AG20443 (cell line): Measurements from ENCODE around the gene NLGN2.

Experiments
- DNase-seq: peaks from one replicate; pipeline ENCODE4 v3.0.0; 2012; ENCODE audit warnings: low spot score, mixed read lengths

Gene NLGN2

DNA sequence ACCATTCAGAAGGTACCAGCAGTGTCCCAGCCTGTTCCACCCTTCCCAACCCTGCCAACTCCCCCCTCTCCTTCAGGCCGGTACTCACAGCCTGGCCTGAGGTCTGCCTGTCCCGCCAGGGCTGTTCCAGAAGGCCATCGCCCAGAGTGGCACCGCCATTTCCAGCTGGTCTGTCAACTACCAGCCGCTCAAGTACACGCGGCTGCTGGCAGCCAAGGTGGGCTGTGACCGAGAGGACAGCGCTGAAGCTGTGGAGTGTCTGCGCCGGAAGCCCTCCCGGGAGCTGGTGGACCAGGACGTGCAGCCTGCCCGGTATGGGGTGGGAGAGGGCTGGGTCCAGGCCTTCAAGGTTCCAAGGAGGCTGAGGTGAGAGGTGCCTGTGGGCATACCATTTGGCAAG is 7.2 kb downstream of the NLGN2 start:
- DNase-seq: no peak

DNA sequence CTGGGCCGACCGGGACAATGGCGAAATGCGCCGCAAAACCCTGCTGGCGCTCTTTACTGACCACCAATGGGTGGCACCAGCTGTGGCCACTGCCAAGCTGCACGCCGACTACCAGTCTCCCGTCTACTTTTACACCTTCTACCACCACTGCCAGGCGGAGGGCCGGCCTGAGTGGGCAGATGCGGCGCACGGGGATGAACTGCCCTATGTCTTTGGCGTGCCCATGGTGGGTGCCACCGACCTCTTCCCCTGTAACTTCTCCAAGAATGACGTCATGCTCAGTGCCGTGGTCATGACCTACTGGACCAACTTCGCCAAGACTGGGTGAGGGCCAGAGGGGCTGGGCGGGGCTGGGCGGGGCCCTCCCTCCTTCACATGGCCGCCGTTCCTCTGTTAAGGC is 8.1 kb downstream of the NLGN2 start:
- DNase-seq: no peak

DNA sequence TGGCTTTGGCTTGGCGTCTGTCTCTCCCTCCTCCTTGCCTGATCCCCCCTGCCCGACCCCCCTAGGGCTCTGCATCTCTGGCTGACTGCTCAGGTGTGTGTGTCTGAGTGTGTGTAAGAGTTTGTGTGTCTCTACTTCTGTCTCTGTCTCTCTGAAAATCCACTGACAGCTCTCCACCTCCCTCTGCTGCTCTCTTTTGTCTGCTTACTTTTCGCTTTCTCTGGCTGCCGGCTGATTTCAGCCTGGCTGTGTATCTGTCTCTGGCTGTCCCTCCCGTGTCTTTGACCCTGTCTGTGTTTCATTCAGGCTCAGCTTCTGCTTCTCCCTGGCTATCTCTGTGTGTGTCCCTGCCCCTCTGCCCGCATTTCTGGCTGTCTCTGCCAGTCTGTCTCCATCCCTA is 8.7 kb downstream of the NLGN2 start:
- no peak for DNase-seq

DNA sequence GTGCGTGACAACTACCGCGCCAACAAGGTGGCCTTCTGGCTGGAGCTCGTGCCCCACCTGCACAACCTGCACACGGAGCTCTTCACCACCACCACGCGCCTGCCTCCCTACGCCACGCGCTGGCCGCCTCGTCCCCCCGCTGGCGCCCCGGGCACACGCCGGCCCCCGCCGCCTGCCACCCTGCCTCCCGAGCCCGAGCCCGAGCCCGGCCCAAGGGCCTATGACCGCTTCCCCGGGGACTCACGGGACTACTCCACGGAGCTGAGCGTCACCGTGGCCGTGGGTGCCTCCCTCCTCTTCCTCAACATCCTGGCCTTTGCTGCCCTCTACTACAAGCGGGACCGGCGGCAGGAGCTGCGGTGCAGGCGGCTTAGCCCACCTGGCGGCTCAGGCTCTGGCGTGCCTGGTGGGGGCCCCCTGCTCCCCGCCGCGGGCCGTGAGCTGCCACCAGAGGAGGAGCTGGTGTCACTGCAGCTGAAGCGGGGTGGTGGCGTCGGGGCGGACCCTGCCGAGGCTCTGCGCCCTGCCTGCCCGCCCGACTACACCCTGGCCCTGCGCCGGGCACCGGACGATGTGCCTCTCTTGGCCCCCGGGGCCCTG is 9.5 kb downstream of the NLGN2 start:
- no peak for DNase-seq

DNA sequence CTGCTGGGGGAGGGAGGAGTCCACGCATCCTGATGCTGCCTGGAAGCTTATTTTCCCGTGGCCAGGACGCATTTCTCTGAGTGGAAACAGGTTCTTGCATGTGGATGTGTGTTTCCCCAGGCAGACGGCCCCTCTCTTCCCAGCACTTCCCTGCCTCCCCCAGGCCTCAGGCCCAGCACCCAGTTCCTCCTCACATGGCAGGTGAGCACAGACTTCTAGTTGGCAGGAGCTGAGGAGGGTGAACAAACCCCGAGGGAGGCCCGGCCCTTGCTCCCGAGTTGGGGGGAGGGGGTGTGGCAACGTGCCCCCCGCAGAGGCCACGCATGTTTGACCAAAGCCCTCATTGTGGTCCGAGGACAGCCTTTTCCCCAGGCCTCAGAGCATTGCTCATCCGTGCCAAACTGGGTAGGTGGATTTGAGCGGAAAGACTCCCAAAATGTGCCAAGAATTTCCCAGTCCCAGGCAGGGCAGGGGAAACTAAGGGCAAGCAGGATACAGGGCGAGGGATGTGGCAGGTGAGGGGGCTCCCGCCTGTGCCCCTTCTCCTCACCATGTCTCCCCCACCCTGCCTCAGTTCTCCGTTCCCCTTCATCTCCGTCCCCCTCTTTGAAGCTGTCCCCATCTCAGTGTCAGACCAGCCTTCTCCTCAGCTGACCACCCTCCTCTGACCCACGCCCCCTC is 11.0 kb downstream of the NLGN2 start:
- no peak for DNase-seq

DNA sequence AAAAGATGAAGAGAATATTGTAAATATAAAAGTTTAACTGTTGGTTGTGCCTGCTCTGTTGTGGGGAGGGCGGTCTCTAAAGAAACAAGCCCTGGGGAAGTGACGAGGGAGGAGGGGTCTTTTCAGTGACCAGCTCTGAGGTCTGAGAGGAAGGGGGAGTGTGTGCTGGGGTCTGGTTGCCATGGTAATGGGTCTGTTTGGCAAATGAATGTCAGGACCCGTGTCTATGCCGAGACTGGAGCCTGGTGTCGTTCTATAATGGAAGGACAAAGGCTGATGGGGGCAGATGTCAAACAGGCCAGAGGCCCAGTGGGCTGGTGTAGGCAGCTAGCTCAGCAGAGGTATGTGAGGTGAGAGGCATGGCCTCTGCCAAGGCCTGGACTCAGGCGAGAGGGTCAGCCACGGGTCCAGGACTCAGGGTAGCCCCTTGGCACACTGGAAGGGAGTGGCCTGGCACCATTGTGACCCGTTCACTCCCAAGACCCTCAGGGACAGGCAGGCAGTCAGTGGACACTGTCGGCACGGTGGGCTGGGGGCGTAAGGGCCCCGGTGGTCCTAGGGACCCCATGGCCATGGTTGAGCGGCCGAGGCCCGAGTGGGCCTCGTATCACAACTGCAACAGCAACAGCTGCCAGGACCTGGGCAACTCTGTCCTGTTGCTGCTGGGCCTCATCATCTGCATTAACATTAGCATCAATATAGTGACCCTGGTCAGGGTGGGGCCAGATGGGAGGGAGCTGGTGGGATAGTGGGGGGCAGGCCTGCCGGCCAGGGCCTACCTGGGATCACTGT is 12.4 kb downstream of the NLGN2 start, which contains the start of gene SPEM1:
TSS of gene SPEM1 (plus strand) at position 506 of the 792 bp plus-strand sequence. CDS start at position 567, 61 bp downstream.
- DNase-seq: no peak

DNA sequence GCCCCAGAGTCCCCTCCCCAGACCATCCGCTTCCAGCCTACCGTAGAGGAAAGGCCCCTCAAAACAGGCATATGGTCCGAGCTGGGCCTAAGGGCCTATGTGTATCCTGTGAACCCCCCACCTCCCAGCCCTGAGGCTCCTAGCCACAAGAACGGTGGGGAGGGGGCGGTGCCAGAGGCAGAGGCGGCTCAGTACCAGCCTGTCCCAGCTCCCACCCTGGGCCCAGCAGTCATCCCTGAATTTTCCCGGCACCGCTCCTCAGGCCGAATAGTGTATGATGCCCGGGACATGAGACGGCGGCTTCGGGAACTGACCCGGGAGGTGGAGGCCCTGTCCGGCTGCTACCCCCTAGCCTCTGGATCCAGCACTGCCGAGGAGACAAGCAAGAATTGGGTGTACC is 13.5 kb downstream of the NLGN2 start:
- no peak for DNase-seq

DNA sequence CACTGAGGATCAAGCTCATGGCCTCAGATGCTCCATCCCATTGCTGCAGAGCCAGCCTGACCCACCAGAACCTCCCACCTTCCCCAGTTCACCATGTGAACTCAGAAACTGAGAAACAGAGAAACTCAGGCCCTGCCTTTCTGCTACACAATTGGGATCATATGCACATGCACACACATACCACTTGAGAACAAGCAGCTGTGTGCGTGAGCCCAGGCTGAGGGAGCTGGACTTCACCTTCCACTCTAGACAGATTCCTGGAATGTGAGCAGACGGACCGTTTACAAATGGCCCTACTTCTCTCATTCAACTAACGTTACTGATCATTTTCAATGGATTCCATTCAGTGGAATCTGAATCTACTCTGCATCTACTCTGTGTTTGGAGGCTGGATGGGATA is 16.0 kb downstream of the NLGN2 start:
- DNase-seq: no peak

DNA sequence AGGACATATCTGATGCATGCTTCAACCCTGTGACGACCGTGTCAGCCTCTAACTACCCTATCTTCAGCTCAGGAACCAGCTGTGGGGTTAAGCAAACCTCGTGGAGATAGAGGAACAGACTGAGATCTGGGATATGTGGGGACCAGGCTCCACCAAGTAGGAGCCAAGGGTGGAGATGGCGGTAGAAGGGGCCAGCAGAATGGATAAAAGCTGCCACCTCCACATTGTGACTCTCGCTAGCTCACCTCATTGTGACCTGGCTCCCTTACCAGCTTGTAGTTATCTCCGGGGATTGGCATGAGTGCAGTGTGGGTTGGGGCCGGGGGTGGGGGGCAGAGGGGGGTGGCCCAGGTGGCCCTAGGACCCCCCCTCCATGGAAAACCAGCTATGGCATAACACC is 17.7 kb downstream of the NLGN2 start, which contains the start of gene SPEM2:
TSS of gene SPEM2 (plus strand) at position 301 of the 400 bp plus-strand sequence. CDS start at position 374, 73 bp downstream.
- no peak for DNase-seq

DNA sequence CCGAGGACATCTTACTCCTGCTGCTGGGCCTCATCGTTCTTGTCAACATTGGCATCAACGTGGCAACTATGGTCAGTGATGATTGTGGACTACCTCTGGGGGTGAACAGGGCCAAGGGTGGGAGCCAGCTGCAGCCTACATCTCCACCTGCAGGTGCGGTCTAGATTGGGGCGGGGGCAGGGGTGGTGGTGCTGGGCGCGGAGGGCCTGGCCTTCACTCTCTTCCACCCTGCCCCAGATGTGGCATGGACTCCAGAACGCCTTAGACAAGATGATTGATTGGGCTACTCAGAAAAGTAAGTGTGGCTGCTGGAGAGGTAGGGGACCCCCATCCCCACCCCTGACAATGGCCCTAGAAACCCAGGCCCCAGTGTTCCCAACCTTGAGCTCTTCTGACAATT is 18.1 kb downstream of the NLGN2 start:
- DNase-seq: no peak

DNA sequence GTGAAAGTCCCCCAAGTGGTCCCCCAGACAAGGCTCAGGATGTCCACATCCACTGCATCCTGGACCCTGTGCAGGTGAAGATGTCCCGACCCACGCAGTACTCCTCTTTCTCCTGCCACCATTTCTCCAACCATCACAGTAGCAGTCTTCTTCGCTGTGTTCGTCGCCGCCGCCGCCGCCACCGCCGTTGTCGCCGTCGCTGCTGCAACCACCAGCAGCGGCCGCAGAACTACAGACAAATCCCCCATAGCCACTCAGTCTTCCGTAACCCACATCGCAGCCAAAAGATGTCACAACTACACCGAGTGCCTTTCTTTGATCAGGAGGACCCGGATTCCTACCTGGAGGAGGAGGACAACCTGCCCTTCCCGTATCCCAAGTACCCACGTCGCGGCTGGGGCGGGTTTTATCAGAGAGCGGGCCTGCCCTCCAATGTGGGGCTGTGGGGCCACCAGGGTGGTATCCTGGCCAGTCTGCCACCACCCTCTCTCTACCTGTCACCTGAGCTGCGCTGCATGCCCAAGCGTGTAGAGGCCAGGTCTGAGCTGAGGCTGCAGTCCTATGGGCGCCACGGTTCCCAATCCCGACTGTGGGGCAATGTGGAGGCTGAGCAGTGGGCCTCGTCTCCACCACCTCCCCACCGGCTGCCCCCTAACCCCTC is 18.7 kb downstream of the NLGN2 start:
- no peak for DNase-seq

DNA sequence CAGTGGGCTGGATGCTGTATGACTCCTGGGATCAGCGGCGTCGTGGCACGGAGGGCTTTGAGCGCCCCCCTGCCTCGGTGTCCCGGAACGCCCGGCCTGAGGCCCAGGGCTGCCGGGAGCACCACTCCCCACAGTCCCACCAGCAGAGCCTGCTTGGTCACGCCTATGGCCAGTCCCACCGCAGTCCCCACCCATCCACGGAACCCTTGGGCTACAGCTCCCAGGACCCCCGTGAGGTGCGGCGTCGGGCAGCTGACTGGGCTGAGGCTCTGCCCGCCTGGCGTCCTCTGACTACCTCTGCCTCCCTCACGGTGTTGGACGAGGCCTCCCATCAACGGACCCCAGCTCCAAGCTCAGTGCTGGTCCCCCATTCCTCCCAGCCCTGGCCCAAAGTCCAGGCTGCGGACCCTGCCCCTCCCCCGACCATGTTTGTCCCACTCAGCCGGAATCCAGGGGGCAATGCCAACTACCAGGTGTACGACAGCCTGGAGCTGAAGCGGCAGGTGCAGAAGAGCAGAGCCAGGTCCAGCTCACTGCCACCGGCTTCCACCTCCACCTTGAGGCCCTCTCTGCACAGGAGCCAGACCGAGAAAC is 19.3 kb downstream of the NLGN2 start:
- no peak for DNase-seq

DNA sequence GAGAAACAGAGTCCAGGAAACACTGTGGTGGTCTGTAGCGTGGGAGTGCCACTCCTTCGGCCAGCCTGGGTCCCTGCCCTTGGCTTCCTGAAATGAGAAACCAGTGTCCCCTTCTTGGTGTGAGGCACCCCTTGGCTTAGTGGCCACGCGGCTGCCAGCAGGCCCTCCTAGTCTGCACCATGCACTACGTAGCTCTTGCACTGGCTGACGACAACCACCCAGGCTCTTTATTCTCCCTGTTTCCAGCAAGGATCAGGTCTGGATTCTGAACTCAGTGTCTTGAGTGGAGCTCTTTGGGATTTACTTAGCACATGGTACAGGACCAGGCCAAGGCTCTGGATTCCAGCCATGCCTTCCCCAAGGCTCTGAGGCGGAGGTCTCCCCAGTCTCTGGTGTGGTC is 19.9 kb downstream of the NLGN2 start:
- no peak for DNase-seq

DNA sequence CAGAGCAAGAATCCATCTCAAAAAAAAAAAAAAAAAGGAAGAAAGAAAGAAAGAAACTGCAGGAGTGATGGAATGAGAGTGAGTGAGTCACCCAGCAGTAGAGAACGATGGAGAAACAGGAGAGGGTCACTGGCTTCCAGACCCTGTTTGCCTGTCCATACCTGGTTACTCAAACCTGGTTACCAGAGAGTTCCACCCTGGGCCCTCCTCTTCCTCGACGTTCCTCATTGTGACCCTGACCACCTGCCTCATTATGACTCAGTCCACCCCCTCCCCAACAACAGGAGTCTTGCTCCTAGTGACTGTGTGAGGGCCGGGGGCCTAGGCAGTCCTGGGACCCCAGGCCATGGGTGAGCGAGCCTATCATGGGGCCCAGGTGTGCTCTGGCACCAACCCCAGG is 20.9 kb downstream of the NLGN2 start, which contains the start of gene SPEM3:
TSS of gene SPEM3 (plus strand) at position 301 of the 400 bp plus-strand sequence. CDS start at position 347, 46 bp downstream.
- no peak for DNase-seq

DNA sequence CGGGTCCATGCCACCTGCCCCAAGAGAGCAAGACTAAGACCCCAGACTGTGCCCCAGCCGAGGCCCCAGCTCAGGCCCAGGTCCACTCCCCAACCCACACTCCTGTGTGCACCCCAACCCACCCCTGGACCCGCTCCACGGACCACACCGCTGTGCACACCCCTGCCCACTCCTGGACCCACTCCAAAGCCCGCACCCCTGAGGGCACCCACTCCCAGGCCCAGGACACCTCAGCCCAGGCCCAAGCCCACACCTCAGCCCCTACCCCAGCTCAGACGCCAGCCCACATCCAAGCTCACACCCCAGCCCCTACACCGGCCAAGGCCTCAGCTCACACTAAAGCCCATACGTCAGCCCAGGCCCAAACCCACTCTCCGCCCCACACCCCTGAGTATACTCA is 22.1 kb downstream of the NLGN2 start:
- no peak for DNase-seq

DNA sequence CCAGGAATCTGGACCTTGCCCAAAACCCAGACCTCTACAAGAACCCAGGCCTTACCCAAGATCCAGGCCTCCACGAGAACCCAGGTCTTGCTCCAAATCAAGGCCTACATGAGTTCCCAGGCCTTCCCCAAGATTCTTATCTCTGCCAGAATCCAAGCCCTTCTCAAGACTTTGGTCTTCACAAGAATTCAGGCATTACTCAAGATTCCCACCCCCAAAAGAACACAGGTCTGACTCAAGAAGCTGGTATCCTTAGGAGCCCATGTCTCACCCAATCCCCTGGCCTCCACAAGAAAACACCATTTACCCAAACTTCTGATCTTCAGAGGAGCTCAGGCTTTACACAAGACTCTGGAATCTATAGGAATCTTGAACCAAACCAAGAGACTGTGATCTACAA is 23.6 kb downstream of the NLGN2 start:
- DNase-seq: no peak

DNA sequence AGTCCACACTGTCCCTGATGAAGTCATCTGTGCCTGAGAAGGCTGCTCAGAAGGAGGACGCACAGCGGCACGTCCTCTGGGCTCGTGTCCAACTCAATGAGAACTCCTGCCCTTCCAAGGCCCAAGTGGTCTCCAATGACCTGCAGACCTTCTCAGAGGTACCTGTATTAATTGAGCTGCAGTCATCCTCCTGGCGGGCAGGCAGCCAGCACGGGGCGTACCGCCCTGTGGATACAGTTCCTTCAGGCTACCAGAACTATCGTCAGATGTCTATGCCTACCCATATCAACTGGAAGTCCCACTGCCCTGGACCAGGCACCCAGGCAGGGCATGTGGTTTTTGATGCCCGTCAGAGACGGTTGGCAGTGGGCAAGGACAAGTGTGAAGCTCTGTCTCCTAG is 24.7 kb downstream of the NLGN2 start:
- DNase-seq: no peak

DNA sequence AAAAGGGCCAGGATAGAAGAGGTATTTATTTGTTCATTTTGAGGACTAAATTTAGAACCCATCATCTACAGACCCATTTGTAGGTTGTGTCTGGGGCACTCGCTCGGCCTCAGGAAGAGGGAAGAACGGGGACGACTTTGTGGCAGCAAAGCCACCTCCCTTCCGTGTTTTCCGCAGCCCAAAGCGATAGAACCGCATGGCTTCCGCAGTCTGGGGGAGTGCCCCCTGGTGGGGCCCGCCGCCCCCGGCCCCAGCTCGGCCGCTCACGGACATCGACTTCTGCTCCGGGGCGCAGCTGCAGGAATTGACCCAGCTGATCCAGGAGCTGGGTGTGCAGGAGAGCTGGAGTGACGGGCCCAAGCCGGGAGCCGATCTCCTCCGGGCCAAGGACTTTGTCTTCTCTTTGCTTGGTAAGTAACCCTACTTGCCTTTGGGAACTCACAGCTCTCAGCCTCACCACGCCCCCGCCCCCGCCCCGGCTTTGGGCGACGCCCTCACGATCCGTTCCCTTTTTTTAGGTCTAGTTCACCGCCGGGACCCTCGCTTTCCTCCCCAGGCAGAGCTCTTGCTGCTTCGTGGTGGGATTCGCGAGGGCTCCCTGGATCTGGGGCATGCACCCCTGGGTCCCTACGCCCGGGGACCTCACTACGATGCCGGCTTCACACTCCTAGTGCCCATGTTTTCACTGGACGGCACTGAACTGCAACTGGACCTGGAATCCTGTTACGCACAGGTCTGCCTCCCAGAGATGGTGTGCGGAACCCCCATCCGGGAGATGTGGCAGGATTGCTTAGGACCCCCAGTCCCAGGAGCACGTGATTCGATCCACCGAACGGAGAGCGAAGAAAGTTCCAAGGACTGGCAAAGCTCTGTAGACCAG is 28.3 kb downstream of the NLGN2 start:
- DNase-seq: no peak

DNA sequence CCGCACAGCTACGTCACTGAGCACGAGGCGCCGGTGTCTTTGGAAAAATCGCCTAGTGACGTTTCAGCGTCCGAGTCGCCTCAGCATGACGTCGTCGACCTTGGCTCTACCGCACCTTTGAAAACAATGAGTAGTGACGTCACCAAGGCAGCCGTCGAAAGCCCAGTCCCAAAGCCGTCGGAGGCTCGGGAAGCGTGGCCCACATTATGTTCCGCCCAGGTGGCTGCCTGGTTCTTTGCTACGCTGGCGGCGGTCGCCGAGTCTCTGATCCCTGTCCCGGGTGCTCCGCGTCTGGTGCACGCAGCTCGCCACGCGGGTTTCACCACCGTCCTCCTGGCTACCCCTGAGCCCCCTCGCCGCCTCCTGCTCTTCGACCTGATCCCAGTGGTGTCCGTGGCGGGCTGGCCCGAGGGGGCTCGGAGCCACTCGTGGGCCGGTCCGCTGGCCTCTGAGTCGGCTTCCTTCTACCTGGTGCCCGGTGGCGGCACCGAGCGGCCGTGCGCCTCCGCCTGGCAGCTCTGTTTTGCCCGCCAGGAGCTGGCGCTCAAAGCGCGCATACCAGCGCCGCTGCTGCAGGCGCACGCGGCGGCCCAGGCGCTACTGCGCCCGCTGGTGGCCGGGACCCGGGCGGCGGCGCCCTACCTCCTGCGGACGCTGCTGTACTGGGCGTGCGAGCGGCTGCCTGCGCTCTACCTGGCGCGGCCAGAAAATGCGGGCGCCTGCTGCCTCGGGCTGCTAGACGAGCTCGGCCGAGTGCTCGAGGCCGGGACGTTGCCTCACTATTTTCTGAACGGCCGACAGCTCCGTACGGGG is 29.1 kb downstream of the NLGN2 start:
- peak; percentile 91 for DNase-seq

DNA sequence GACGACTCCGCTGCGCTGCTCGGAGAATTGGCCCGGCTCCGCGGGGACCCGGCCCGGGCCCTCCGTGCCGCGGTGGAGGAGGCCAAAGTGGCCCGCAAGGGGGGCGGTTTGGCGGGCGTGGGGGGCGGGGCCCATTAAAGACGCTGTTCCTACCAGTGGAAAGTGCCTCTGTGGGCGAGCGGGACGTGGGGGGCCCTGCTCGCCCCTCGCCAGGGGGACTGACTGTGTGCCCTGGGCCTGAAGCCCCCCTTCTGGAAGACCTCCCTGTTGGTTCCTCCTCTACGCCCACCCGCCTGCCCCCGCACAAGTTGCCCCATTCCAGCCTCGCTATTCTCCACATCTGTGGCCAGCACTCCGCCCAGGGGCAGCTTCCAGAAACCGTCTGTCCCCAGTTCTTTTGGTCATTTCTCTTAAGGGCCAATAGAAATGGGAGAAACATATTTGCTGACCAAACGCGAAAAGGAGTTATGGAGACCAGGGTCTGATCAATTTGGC is 29.8 kb downstream of the NLGN2 start:
- no peak for DNase-seq
